ENCODE data around the gene SGPL1. TPM values are rescaled to one million over a fixed set of nuclear protein-coding genes. Genes with fewer than 3 reads are reported as not detected.

SGPL1 gene
- total RNA-seq, 2 donors from 2014 or later, result 23.9 to 30.8 TPM

GRCh38 chr10:70814126-70814525 is 1.6 kb upstream of the SGPL1 start:
- Mint-ChIP-seq H3K9me3 (no peaks in the 10 kb centered on the region), H3K27me3 (no peaks in the 10 kb centered on the region), H3K27ac (peak overlapping the region; percentile 23), H3K36me3 (ENCODE audit: low read depth) (peaks cover 29% of the 10 kb centered on the region), H3K4me3 (peak overlapping the region; percentile 96), H3K4me1 (peaks cover 13% of the 10 kb centered on the region)
- ATAC-seq (replicated peaks), result no peak

- ATAC-seq (replicated peaks), result peak; percentile 48
- Mint-ChIP-seq H3K27me3 (no peaks in the 10 kb centered on the region), H3K9me3 (no peaks in the 10 kb centered on the region), H3K4me1 (peaks cover 29% of the 10 kb centered on the region), H3K36me3 (ENCODE audit: low read depth) (peaks cover 52% of the 10 kb centered on the region), H3K27ac (peak overlapping the region; percentile 95), H3K4me3 (peak overlapping the region; percentile 96)
Observed at GRCh38 chr10:70816220-70816894, 609 bp downstream of the SGPL1 start.

GRCh38 chr10:70820976-70821750 is 5.4 kb downstream of the SGPL1 start:
- Mint-ChIP-seq H3K4me1 (peaks cover 44% of the 10 kb centered on the region), H3K27ac (peak overlapping the region; percentile 82), H3K9me3 (no peaks in the 10 kb centered on the region), H3K4me3 (peak overlapping the region; percentile 96), H3K36me3 (ENCODE audit: low read depth) (peaks cover 92% of the 10 kb centered on the region), H3K27me3 (no peaks in the 10 kb centered on the region)
- peak; percentile 93 for ATAC-seq (replicated peaks)

GRCh38 chr10:70822076-70822820 is 6.5 kb downstream of the SGPL1 start:
- Mint-ChIP-seq H3K9me3 (no peaks in the 10 kb centered on the region), H3K27me3 (no peaks in the 10 kb centered on the region), H3K27ac (peak overlapping the region; percentile 82), H3K4me1 (peaks cover 48% of the 10 kb centered on the region), H3K36me3 (ENCODE audit: low read depth) (peaks cover 91% of the 10 kb centered on the region), H3K4me3 (peak overlapping the region; percentile 96)
- ATAC-seq (replicated peaks), result no peak

GRCh38 chr10:70827086-70827757 is 11.5 kb downstream of the SGPL1 start:
- peak; percentile 53 for ATAC-seq (replicated peaks)
- Mint-ChIP-seq H3K9me3 (no peaks in the 10 kb centered on the region), H3K27me3 (no peaks in the 10 kb centered on the region), H3K4me1 (peaks cover 32% of the 10 kb centered on the region), H3K36me3 (ENCODE audit: low read depth) (peaks cover 77% of the 10 kb centered on the region), H3K4me3 (peak overlapping the region; percentile 21), H3K27ac (peak overlapping the region; percentile 13)

GRCh38 chr10:70828923-70829322 is 13.2 kb downstream of the SGPL1 start:
- Mint-ChIP-seq H3K27me3 (no peaks in the 10 kb centered on the region), H3K27ac (no peak overlapping the region), H3K4me1 (peaks cover 45% of the 10 kb centered on the region), H3K36me3 (ENCODE audit: low read depth) (peaks cover 81% of the 10 kb centered on the region), H3K4me3 (no peak overlapping the region), H3K9me3 (no peaks in the 10 kb centered on the region)
- no peak for ATAC-seq (replicated peaks)

GRCh38 chr10:70829543-70829942 is 13.8 kb downstream of the SGPL1 start:
- H3K9me3 Mint-ChIP-seq, result no peaks in the 10 kb centered on the region
- no peak overlapping the region for H3K27ac Mint-ChIP-seq
- H3K36me3 Mint-ChIP-seq (ENCODE audit: low read depth), result peaks cover 81% of the 10 kb centered on the region
- H3K4me3 Mint-ChIP-seq, result peak overlapping the region; percentile 17
- H3K4me1 Mint-ChIP-seq, result peaks cover 51% of the 10 kb centered on the region
- no peaks in the 10 kb centered on the region for H3K27me3 Mint-ChIP-seq
- ATAC-seq (replicated peaks), result no peak

- Mint-ChIP-seq H3K27me3 (no peaks in the 10 kb centered on the region), H3K4me1 (peaks cover 53% of the 10 kb centered on the region), H3K36me3 (ENCODE audit: low read depth) (peaks cover 81% of the 10 kb centered on the region), H3K4me3 (no peak overlapping the region), H3K27ac (peak overlapping the region; percentile 22), H3K9me3 (no peaks in the 10 kb centered on the region)
- ATAC-seq (replicated peaks), result no peak
Observed at GRCh38 chr10:70830164-70830563, 14.4 kb downstream of the SGPL1 start.

- no peaks in the 10 kb centered on the region for H3K27me3 Mint-ChIP-seq
- H3K4me1 Mint-ChIP-seq, result peaks cover 53% of the 10 kb centered on the region
- ATAC-seq (replicated peaks), result no peak
- H3K36me3 Mint-ChIP-seq (ENCODE audit: low read depth), result peaks cover 73% of the 10 kb centered on the region
- no peaks in the 10 kb centered on the region for H3K9me3 Mint-ChIP-seq
- H3K27ac Mint-ChIP-seq, result peak overlapping the region; percentile 84
- H3K4me3 Mint-ChIP-seq, result peak overlapping the region; percentile 62
Observed at GRCh38 chr10:70832221-70832620, 16.5 kb downstream of the SGPL1 start.

GRCh38 chr10:70832852-70833528 is 17.2 kb downstream of the SGPL1 start:
- peak; percentile 85 for ATAC-seq (replicated peaks)
- H3K36me3 Mint-ChIP-seq (ENCODE audit: low read depth), result peaks cover 74% of the 10 kb centered on the region
- H3K9me3 Mint-ChIP-seq, result no peaks in the 10 kb centered on the region
- peaks cover 50% of the 10 kb centered on the region for H3K4me1 Mint-ChIP-seq
- peak overlapping the region; percentile 84 for H3K27ac Mint-ChIP-seq
- peak overlapping the region; percentile 62 for H3K4me3 Mint-ChIP-seq
- H3K27me3 Mint-ChIP-seq, result no peaks in the 10 kb centered on the region

GRCh38 chr10:70833601-70834000 is 17.9 kb downstream of the SGPL1 start:
- Mint-ChIP-seq H3K9me3 (no peaks in the 10 kb centered on the region), H3K36me3 (ENCODE audit: low read depth) (peaks cover 78% of the 10 kb centered on the region), H3K4me1 (peaks cover 50% of the 10 kb centered on the region), H3K4me3 (peak overlapping the region; percentile 62), H3K27me3 (no peaks in the 10 kb centered on the region), H3K27ac (peak overlapping the region; percentile 84)
- ATAC-seq (replicated peaks), result no peak

- no peak for ATAC-seq (replicated peaks)
- peaks cover 50% of the 10 kb centered on the region for H3K4me1 Mint-ChIP-seq
- peak overlapping the region; percentile 84 for H3K27ac Mint-ChIP-seq
- peaks cover 74% of the 10 kb centered on the region for H3K36me3 Mint-ChIP-seq (ENCODE audit: low read depth)
- no peaks in the 10 kb centered on the region for H3K9me3 Mint-ChIP-seq
- H3K4me3 Mint-ChIP-seq, result peak overlapping the region; percentile 62
- no peaks in the 10 kb centered on the region for H3K27me3 Mint-ChIP-seq
Observed at GRCh38 chr10:70834021-70834420, 18.3 kb downstream of the SGPL1 start.

- no peaks in the 10 kb centered on the region for H3K9me3 Mint-ChIP-seq
- no peak for ATAC-seq (replicated peaks)
- H3K27ac Mint-ChIP-seq, result peak overlapping the region; percentile 84
- H3K36me3 Mint-ChIP-seq (ENCODE audit: low read depth), result peaks cover 69% of the 10 kb centered on the region
- H3K4me3 Mint-ChIP-seq, result peak overlapping the region; percentile 62
- H3K27me3 Mint-ChIP-seq, result no peaks in the 10 kb centered on the region
- peaks cover 50% of the 10 kb centered on the region for H3K4me1 Mint-ChIP-seq
Observed at GRCh38 chr10:70834441-70835151, 18.8 kb downstream of the SGPL1 start.
